ACC112 (cell line): Measurements from ENCODE around the gene NPPB.
"Not testable (repeated sequence)": the region's sequence is repeated elsewhere in the genome, so short reads cannot be mapped to it uniquely, and the experiment has no call there.

Experiments used
- H2AFZ ChIP-seq: fragments of 200-600 bp; sonication (generic); one replicate; pipeline ENCODE4 v1.6.0; 2017; ENCODE audit warnings: antibody characterized with exemption, low read length; ENCODE audit not compliant: unreplicated experiment
- H3K27ac ChIP-seq: fragments of 200-600 bp; sonication (generic); 2 replicates; pipeline ENCODE4 v1.5.1; 2014; ENCODE audit warnings: low read depth, mild to moderate bottlenecking, antibody characterized with exemption, low read length, moderate library complexity
- H3K27me3 ChIP-seq: fragments of 200-600 bp; sonication (generic); 2 replicates; pipeline ENCODE4 v1.6.1; 2014; ENCODE audit warnings: mild to moderate bottlenecking, antibody characterized with exemption, low read length, moderate library complexity, mixed read lengths; ENCODE audit not compliant: insufficient read depth
- H3K36me3 ChIP-seq: fragments of 200-600 bp; sonication (generic); 2 replicates; pipeline ENCODE4 v1.6.1; 2016; ENCODE audit warnings: mild to moderate bottlenecking, antibody characterized with exemption, low read length, moderate library complexity, mixed read lengths; ENCODE audit not compliant: insufficient read depth
- H3K4me1 ChIP-seq: fragments of 200-600 bp; sonication (generic); one replicate; pipeline ENCODE4 v1.6.1; 2016; ENCODE audit warnings: low read length, mixed read lengths; ENCODE audit not compliant: insufficient read depth, unreplicated experiment, control insufficient read depth
- H3K4me3 ChIP-seq: fragments of 200-600 bp; sonication (generic); 2 replicates; pipeline ENCODE4 v1.5.1; 2014; ENCODE audit warnings: mild to moderate bottlenecking, low read depth, low read length
- H3K79me2 ChIP-seq: fragments of 200-600 bp; sonication (generic); one replicate; pipeline ENCODE4 v1.6.0; 2016; ENCODE audit warnings: low read length; ENCODE audit not compliant: control insufficient read depth, unreplicated experiment, insufficient read depth

The NPPB gene

DNA sequence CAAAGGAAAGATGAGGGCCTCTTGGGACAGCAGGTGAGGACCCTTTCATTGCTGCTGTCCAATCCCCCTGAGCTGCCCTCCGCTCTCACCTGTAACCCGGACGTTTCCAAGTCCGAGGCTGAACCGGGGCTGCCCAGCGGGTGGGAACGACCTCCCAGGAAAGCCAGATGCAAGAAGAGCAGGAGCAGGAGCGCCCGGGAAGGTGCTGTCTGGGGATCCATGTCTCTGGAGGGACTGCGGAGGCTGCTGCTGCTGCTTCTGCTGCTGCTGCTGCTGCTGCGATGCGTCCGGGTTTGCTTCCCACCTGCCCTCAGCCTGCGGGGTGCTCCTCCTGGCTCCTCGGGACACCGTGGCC is at the start of gene NPPB:
NPPB (minus strand) TSS at position 333 of the 355 bp plus-strand sequence; CDS start at position 221, 112 bp downstream.
- no peak within 1 kb of the TSS for H2AFZ ChIP-seq
- no peaks in the 10 kb centered on the region for H3K36me3 ChIP-seq
- peaks cover 70% of the 10 kb centered on the region for H3K27me3 ChIP-seq
- H3K27ac ChIP-seq: no peak within 1 kb of the TSS
- no peaks in the 10 kb centered on the region for H3K4me1 ChIP-seq
- H3K79me2 ChIP-seq: no peaks in the 10 kb centered on the region
- no peak within 1 kb of the TSS for H3K4me3 ChIP-seq

DNA sequence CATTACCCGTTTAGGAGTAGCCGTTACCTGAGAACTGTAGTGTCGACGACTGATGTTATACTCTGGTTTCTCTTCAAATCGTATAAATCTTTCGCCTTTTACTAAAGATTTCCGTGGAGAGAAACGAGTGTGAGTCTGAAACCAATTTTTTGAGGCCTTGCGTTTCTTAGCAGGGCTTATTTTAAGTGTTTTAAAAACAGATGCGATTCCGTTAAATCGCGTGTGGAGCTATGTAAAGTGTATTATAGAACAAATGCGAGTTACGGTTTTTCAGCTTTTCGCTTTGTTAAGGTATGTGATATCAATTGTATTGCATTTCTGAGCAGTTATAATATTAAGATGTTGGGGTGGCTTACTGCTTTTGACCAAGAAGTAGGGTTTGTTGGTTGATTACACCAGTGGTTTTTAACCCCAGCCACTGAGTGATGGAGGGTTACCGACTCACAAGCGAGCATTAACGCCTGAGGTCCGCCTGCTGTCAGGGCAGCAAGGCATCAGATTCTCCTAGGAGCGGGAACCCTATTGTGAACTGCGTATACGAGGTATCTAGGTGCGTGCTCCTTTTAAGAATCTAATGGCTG is 49.4 kb upstream of the NPPB start:
- no peaks in the 10 kb centered on the region for H3K79me2 ChIP-seq
- no peak overlapping the region for H2AFZ ChIP-seq

DNA sequence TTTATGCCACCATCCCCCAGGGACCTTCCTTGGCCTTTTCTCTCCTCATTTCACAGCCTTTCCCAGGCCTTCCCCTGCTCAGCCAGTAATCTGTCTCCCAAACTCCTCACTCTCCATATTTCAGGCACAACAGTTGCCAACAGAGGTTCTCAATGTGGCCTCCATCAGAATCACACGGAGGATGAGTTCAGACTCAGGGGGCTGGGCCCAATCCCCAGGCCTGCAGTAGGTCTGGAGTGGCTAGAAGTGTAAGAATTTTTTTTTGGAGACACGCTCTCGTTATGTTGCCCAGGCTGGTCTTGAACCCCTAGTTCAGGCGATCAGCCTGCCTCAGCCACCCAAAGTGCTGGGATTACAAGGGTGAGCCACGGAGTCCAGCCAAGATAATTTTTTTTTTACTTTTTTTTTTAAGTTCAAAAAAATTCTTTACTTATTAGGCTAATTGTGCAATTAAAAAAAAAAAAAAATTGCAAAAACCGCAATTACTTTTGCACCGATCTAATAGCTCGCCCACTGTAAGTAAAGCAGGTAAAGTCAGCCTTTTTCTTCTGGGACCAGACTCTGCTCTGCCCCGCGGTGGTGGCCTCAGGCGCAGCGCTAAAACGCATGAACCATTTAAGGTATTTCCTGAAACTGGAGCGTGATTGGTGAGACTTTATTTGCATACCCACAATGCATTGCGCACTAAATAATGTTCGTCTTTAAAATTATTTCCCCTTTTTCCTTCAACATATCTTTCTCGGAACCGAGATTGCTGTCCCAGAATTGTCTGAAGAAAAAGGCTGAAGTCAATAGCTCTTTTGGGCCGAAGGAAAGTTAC is 48.7 kb upstream of the NPPB start:
- Histone ChIP-seq H3K27me3 (no peaks in the 10 kb centered on the region), H3K27ac (peak overlapping the region; percentile 97), H2AFZ (no peak overlapping the region), H3K4me1 (no peaks in the 10 kb centered on the region), H3K79me2 (no peaks in the 10 kb centered on the region), H3K36me3 (no peaks in the 10 kb centered on the region), H3K4me3 (no peak overlapping the region)

More for the DNA sequence above, 49.4 kb upstream of the NPPB start:
- Histone ChIP-seq H3K4me1 (no peaks in the 10 kb centered on the region), H3K27ac (peak overlapping the region; percentile 98), H3K27me3 (no peaks in the 10 kb centered on the region), H3K36me3 (no peaks in the 10 kb centered on the region), H3K4me3 (peak overlapping the region; percentile 71)

DNA sequence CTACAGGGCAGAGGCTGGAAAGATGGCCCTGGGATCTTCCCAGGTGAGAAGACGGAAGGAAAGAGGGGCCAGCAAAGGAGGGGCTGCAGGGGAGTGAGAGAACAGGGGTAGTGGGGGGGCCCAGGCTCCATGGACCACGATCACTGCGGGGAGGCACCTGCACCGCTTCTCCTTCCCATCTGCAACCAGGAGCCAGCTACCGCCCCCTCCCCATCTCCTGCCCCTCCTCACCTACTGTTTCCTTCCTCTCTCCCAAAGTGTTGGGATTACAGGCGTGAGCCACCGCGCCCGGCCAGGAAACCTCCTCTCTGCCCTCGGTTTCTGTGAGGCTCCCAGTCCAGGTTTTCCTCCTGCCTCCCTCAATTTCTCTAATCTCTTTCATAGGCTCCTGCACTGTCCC is 48.1 kb upstream of the NPPB start:
- no peaks in the 10 kb centered on the region for H3K36me3 ChIP-seq
- H3K79me2 ChIP-seq: no peaks in the 10 kb centered on the region
- no peaks in the 10 kb centered on the region for H3K27me3 ChIP-seq
- H3K27ac ChIP-seq: no peak overlapping the region
- no peak overlapping the region for H2AFZ ChIP-seq
- no peaks in the 10 kb centered on the region for H3K4me1 ChIP-seq
- no peak overlapping the region for H3K4me3 ChIP-seq

DNA sequence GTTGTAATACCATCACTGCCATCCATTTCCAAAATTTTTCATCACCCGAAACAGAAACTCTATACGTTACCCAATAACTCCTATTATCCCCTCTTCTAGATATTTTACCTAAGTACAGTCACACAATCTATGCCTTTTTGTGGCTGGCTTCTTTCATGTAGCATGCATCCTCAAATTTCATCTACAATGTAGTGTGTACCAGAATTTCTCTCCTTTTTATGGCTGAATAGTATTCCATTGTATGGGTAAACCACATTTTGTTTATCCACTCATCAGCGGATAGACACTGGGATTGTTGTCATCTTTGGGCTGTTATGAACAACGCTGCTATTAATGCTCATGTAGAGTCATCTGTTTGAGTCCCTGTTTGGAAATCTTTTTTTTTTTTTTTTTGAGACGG is 46.2 kb upstream of the NPPB start:
- H3K27ac ChIP-seq: no peak overlapping the region
- H3K27me3 ChIP-seq: peaks cover 8% of the 10 kb centered on the region
- no peaks in the 10 kb centered on the region for H3K79me2 ChIP-seq
- H3K36me3 ChIP-seq: no peaks in the 10 kb centered on the region
- no peaks in the 10 kb centered on the region for H3K4me1 ChIP-seq
- H3K4me3 ChIP-seq: no peak overlapping the region
- H2AFZ ChIP-seq: no peak overlapping the region

DNA sequence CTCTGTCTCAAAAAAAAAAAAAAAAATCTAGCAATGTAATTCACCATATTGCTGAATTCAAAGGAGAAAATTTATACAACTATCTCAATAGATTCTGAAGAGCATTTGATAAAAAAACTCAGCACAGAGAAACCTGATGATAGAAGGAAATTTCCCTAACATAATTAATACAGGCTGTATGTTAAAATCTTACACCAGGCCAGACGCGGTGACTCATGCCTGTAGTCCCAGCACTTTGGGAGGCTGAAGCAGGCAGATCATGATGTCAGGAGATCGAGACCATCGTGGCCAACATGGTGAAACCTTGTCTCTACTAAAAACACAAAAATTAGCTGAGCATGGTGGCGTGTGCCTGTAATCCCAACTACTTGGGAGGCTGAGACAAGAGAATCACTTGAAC is 45.4 kb upstream of the NPPB start:
- H2AFZ ChIP-seq, H3K4me1 ChIP-seq: not testable (repeated sequence)

DNA sequence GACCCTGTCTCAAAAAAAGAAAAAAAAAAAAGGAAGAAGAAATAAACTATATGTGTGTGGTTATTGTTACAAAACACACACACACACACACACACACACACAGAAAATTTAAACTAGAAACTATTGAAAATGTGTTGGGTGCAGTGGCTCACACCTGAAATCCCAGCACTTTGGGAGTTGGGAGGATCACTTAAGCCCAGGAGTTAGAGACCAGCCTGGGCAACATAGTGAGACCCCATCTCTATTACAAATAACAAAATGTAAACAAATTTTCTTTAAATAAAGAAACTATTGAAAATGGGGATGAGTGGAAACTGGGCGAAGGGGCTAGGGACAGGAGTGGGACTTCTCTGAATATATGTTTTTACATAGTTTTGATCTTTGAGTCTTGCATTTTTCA is 44.5 kb upstream of the NPPB start:
- no peak overlapping the region for H3K4me3 ChIP-seq
- no peak overlapping the region for H2AFZ ChIP-seq
- no peaks in the 10 kb centered on the region for H3K79me2 ChIP-seq
- peaks cover 23% of the 10 kb centered on the region for H3K27me3 ChIP-seq
- no peaks in the 10 kb centered on the region for H3K4me1 ChIP-seq
- no peak overlapping the region for H3K27ac ChIP-seq
- no peaks in the 10 kb centered on the region for H3K36me3 ChIP-seq

More for the DNA sequence above, 45.4 kb upstream of the NPPB start:
- peaks cover 15% of the 10 kb centered on the region for H3K27me3 ChIP-seq
- not testable (repeated sequence) for H3K4me3 ChIP-seq, H3K27ac ChIP-seq, H3K79me2 ChIP-seq, H3K36me3 ChIP-seq

DNA sequence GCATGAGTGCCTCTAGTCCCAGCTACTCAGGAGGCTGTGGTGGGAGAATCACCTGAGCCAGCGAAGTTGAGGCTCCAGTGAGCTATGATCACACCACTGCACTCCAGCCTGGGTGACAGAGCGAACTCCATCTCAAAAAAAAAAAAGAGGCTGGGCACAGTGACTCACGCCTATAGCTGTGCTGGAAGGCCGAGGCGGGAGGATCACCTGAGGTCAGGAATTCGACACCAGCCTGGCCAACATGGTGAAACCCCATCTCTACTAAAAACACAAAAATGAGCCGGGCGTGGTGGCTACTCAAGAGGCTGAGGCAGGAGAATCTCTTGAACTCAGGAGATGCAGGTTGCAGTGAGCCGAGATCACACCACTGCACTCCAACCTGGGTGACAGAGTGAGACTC is 42.7 kb upstream of the NPPB start:
- H3K4me3 ChIP-seq, H3K4me1 ChIP-seq, H3K27ac ChIP-seq, H3K79me2 ChIP-seq, H2AFZ ChIP-seq, H3K36me3 ChIP-seq: not testable (repeated sequence)
- H3K27me3 ChIP-seq: peaks cover 34% of the 10 kb centered on the region

DNA sequence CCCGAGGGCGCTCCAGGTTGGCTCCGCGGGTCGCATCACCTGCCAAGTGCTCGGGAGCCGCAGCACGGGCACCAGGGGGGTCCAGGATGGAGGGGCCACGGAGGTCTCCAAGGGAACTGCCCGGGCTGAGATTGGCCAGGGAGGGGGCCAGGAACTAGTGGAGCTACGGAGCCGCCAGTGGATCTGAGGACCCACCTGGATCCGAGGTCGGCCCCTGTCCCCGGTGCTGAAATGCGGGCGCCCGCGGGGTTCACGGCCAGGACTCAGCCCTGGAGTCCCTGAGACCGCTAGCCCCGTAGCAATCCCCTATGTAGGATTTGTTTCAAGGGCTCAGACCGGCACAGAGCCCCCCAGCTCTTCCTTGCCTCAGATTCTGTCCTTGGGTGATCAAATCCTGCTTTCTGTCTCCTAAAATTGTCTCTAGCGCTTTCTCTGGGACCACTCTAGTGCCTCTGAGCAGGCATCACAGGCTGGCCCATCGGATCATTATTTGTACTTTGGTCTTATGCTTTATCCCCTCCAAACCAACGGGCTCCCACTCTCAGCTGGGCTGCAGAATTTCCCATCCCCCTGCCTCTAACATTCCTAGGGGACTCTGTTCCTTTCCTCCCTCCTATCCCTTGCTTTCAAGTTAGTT is 40.2 kb upstream of the NPPB start:
- Histone ChIP-seq H2AFZ (no peak overlapping the region), H3K36me3 (no peaks in the 10 kb centered on the region), H3K27me3 (peaks cover 34% of the 10 kb centered on the region), H3K27ac (no peak overlapping the region), H3K4me3 (no peak overlapping the region), H3K4me1 (no peaks in the 10 kb centered on the region), H3K79me2 (no peaks in the 10 kb centered on the region)

DNA sequence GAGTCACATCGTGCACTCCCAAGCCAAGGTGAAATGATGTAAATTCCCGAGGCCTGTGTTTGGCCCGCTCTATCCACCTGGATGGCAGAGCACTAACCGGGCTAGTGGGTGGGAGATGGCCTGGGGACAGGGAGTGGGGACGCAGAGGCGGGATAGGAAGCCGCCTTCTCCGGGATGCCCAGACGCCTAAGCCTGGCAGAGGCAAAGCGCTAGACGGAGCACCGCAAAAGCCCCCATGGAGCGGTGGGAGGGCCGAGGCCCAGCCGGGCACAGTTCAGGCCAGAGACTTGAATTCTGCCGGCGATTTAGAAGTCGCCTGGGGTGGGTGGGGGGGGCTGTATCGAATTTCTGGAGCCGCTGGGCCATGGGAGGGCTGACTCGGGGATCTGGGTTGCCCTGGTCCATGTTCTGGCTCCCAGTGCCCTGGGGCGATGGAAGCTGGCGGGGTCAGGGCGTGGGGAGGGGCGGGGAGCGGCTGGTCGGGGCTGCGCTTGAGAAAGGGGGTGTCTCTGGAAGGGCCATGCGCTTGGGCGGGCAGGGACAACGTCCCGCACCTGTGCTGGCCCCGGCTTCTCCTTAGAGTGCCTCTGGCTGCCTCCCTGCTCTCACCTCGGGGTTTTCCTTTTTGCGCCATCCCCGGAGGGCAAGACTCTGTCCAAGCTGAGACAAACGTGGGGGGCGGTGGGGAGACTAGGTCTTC is 39.5 kb upstream of the NPPB start:
- H3K4me1 ChIP-seq: no peaks in the 10 kb centered on the region
- H3K27me3 ChIP-seq: peaks cover 34% of the 10 kb centered on the region
- H3K36me3 ChIP-seq: no peaks in the 10 kb centered on the region

More for the DNA sequence above, 39.5 kb upstream of the NPPB start:
- H3K79me2 ChIP-seq: no peaks in the 10 kb centered on the region
- H3K4me3 ChIP-seq: no peak overlapping the region
- H3K27ac ChIP-seq: no peak overlapping the region
- H2AFZ ChIP-seq: no peak overlapping the region
